OCI-LY1 (cell line): Measurements from ENCODE around the gene RFC3.

Experiments
- EZH2 ChIP-seq: fragments of 200-600 bp; sonication (generic), shearing (Covaris generic); IDR thresholded peaks from 2 replicates; pipeline ENCODE4 v1.8.0; 2017; ENCODE audit warnings: borderline replicate concordance, mixed run types, mild to moderate bottlenecking, antibody characterized with exemption, low read length, moderate library complexity, mixed read lengths
- TF ChIP-seq, protein P1 (sequence below): fragments of 200-600 bp; sonication (generic), shearing (Covaris generic); IDR thresholded peaks from 2 replicates; pipeline ENCODE4 v1.5.1; 2017; ENCODE audit warnings: mild to moderate bottlenecking, antibody characterized with exemption, low read length, moderate library complexity, mixed read lengths

DNA sequence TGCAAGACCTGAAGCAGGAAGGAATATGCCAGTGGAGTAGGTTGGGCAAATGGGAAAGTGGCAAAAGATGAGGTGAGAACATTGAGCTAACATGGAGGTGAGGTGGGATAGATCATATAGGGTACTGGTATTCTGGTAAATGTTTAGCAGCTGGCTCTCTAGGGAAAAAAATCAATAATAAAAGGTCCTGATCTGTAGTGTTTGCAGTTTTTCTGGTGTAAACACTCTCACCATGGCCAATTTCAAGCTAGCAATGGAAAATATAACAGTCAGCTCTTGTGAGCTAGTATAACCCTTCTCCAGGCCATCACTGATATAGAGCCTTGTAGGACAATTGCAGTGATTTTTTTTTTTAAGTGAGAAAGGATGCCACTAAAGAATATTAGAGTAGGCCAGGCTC is 31.3 kb downstream of the RFC3 start:
- TF ChIP-seq, protein P1, sequence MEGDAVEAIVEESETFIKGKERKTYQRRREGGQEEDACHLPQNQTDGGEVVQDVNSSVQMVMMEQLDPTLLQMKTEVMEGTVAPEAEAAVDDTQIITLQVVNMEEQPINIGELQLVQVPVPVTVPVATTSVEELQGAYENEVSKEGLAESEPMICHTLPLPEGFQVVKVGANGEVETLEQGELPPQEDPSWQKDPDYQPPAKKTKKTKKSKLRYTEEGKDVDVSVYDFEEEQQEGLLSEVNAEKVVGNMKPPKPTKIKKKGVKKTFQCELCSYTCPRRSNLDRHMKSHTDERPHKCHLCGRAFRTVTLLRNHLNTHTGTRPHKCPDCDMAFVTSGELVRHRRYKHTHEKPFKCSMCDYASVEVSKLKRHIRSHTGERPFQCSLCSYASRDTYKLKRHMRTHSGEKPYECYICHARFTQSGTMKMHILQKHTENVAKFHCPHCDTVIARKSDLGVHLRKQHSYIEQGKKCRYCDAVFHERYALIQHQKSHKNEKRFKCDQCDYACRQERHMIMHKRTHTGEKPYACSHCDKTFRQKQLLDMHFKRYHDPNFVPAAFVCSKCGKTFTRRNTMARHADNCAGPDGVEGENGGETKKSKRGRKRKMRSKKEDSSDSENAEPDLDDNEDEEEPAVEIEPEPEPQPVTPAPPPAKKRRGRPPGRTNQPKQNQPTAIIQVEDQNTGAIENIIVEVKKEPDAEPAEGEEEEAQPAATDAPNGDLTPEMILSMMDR = no peak
- TF ChIP-seq EZH2 = no peak
